PFSK-1 (cell line): ENCODE data around the gene ANKRD24.

Source experiments
- POLR2AphosphoS5 ChIP-seq: IDR thresholded peaks from 2 replicates; pipeline ENCODE4 v1.6.1; 2012; ENCODE audit warnings: low read depth, mild to moderate bottlenecking, control low read depth, low read length, moderate library complexity
- SIN3A ChIP-seq: IDR thresholded peaks from 2 replicates; pipeline ENCODE4 v1.6.1; 2012; ENCODE audit warnings: mild to moderate bottlenecking, low read length, moderate library complexity, borderline replicate concordance; ENCODE audit not compliant: insufficient read depth
- TAF1 ChIP-seq: IDR thresholded peaks from 2 replicates; pipeline ENCODE4 v1.6.1; 2012; ENCODE audit warnings: low read length, control low read depth, borderline replicate concordance; ENCODE audit not compliant: insufficient read depth
- TF ChIP-seq, protein P1 (sequence below), 2 experiments: IDR thresholded peaks; 2 replicates each; pipeline versions ENCODE4 v1.6.1 to v1.8.0; 2011 to 2012; ENCODE audit warnings: low read depth in 2 of 2, low read length in 2 of 2, control low read depth in 1 of 2, inconsistent platforms in 1 of 2, mild to moderate bottlenecking in 1 of 2, moderate library complexity in 1 of 2; ENCODE audit not compliant: insufficient read depth in 1 of 2

DNA sequence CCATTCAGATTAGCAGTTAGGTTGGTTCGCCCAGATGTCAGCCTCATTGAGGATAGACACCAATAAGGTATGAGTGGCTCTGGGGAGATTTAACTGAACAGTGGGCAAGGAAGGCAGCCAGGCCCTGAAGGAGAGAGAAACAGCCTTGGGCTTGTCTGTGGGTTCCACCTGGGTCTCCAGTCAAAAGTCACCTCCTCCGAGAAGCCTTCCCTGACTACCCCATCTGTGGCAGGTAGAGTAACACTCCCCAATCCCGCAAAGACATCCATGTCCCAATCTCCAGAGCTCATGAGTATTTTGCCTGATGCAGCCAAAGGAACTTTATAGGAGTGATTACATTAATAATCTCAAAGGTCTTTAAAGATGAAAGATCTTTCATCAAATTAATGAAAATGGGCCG is 56.3 kb downstream of the ANKRD24 start:
- no peak for TF ChIP-seq TAF1
- TF ChIP-seq POLR2AphosphoS5, result no peak
- no peak for TF ChIP-seq SIN3A
- TF ChIP-seq, protein P1, sequence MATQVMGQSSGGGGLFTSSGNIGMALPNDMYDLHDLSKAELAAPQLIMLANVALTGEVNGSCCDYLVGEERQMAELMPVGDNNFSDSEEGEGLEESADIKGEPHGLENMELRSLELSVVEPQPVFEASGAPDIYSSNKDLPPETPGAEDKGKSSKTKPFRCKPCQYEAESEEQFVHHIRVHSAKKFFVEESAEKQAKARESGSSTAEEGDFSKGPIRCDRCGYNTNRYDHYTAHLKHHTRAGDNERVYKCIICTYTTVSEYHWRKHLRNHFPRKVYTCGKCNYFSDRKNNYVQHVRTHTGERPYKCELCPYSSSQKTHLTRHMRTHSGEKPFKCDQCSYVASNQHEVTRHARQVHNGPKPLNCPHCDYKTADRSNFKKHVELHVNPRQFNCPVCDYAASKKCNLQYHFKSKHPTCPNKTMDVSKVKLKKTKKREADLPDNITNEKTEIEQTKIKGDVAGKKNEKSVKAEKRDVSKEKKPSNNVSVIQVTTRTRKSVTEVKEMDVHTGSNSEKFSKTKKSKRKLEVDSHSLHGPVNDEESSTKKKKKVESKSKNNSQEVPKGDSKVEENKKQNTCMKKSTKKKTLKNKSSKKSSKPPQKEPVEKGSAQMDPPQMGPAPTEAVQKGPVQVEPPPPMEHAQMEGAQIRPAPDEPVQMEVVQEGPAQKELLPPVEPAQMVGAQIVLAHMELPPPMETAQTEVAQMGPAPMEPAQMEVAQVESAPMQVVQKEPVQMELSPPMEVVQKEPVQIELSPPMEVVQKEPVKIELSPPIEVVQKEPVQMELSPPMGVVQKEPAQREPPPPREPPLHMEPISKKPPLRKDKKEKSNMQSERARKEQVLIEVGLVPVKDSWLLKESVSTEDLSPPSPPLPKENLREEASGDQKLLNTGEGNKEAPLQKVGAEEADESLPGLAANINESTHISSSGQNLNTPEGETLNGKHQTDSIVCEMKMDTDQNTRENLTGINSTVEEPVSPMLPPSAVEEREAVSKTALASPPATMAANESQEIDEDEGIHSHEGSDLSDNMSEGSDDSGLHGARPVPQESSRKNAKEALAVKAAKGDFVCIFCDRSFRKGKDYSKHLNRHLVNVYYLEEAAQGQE (IDR thresholded peaks at IDR 0.05; ENCODE audit: insufficient read depth in 1 of 2, low read depth in 2 of 2, low read length in 2 of 2), result no peak
